Fibroblast of lung (primary cell): ENCODE data around the gene FHIT.

Experiments
- EZH2 ChIP-seq: IDR thresholded peaks from 2 replicates; pipeline ENCODE4 v1.5.1; 2012; ENCODE audit warnings: low read length, control low read depth, mild to moderate bottlenecking; ENCODE audit errors: missing control alignments
- TF ChIP-seq, protein P1 (sequence below), 2 donors: IDR thresholded peaks in 1 of 2; conservative IDR thresholded peaks in 1 of 2; 1 replicate in 1 of 2; 2 replicates in 1 of 2; pipeline ENCODE4 v1.5.1; 2011 to 2012; ENCODE audit warnings: low read length in 2 of 2, control low read depth in 1 of 2, inconsistent platforms in 1 of 2, low read depth in 1 of 2, mild to moderate bottlenecking in 1 of 2

DNA sequence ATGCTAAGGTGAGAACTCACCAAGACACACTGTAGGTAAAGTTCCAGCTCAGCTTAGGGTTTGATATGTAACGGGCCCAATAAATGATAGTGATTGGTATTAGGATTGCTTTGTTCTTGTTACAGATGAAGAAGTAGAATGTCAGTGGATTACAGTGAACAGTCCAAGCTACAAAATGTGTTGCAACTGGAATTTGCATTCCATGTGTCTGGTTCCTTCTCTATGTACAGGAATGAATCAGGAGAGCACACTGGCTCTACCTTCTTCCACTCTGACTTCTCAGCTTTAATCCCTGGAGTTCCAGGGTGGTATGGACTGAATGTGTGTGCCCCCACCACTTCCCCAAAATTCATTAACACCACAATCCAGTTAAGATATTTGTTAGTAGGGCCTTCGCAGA lies 1471.0 kb downstream of the FHIT start:
- TF ChIP-seq, protein P1, sequence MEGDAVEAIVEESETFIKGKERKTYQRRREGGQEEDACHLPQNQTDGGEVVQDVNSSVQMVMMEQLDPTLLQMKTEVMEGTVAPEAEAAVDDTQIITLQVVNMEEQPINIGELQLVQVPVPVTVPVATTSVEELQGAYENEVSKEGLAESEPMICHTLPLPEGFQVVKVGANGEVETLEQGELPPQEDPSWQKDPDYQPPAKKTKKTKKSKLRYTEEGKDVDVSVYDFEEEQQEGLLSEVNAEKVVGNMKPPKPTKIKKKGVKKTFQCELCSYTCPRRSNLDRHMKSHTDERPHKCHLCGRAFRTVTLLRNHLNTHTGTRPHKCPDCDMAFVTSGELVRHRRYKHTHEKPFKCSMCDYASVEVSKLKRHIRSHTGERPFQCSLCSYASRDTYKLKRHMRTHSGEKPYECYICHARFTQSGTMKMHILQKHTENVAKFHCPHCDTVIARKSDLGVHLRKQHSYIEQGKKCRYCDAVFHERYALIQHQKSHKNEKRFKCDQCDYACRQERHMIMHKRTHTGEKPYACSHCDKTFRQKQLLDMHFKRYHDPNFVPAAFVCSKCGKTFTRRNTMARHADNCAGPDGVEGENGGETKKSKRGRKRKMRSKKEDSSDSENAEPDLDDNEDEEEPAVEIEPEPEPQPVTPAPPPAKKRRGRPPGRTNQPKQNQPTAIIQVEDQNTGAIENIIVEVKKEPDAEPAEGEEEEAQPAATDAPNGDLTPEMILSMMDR (conservative IDR thresholded peaks at IDR 0.05 in 1 of 2, IDR thresholded peaks at IDR 0.05 in 1 of 2; ENCODE audit: low read depth in 1 of 2, low read length in 2 of 2) = no peak
- TF ChIP-seq EZH2 = no peak
